A549 (cell line): ENCODE data around the gene GPR18. TPM values are rescaled to one million over a fixed set of nuclear protein-coding genes. Genes with fewer than 3 reads are reported as not detected.

Experiments
- ATAC-seq, 2 experiments: fragments of 200-7000 bp in 1 of 2; fragments of >200 bp in 1 of 2; cut with Nextera tagmentation in 1 of 2; cut with Tn5 transposase in 1 of 2; 3 replicates each; pipeline versions ENCODE4 v1.8.0 to v1.9.1; 2018 to 2020; ENCODE audit warnings: mild to moderate bottlenecking in 1 of 2, moderate library complexity in 1 of 2
- CTCF ChIA-PET: fragments of 300-600 bp; sonication (Branson Sonifier 250); formaldehyde crosslinking; extraction: SDS; loops from one replicate; lab custom pipeline; 2021; ENCODE audit warnings: antibody characterized with exemption, inconsistent platforms; lab: Yijun Ruan, JAX
- POLR2A ChIA-PET: fragments of 350-600 bp; formaldehyde crosslinking; extraction: SDS; loops from one replicate; lab custom pipeline; 2021; ENCODE audit warnings: antibody characterized with exemption, inconsistent platforms; lab: Yijun Ruan, JAX
- DNase-seq, 2 experiments: peaks; one replicate each; pipeline versions ENCODE4 v3.0.0 to v3.0.0-alpha.2; 2011 to 2016; ENCODE audit warnings: low read depth in 1 of 2, low spot score in 1 of 2
- FAIRE-seq: peaks from 2 replicates; lab custom pipeline; 2011; peaks lifted over from hg19 to GRCh38; lab: Jason Lieb, UNC
- H3K27ac ChIP-seq, 2 experiments: fragments of >200 bp; sonication (Bioruptor Twin); formaldehyde crosslinking; 3 replicates each; pipeline ENCODE4 v1.5.1; 2016 to 2017
- H3K4me1 ChIP-seq: fragments of >200 bp; sonication (Bioruptor Twin); formaldehyde crosslinking; 3 replicates; pipeline ENCODE4 v1.6.1; 2016
- H3K4me2 ChIP-seq: fragments of >200 bp; sonication (Bioruptor Twin); formaldehyde crosslinking; 3 replicates; pipeline ENCODE4 v1.6.1; 2016
- H3K4me3 ChIP-seq: fragments of >200 bp; sonication (Bioruptor Twin); formaldehyde crosslinking; 3 replicates; pipeline ENCODE4 v1.5.1; 2016
- H3K9me3 ChIP-seq: fragments of >200 bp; sonication (Bioruptor Twin); formaldehyde crosslinking; 3 replicates; pipeline ENCODE4 v1.6.1; 2016
- BCL3 ChIP-seq: fragments of >200 bp; sonication (Bioruptor Twin); formaldehyde crosslinking; IDR thresholded peaks from 3 replicates; pipeline ENCODE4 v1.6.1; 2016
- FOXS1 ChIP-seq: fragments of 250-450 bp; sonication (Bioruptor Pico); IDR thresholded peaks from 2 replicates; pipeline ENCODE4 v1.5.0; 2020; ENCODE audit warnings: mild to moderate bottlenecking, moderate library complexity
- NFE2L2 ChIP-seq: fragments of 150-350 bp; conservative IDR thresholded peaks from 2 replicates; pipeline ENCODE4 v1.6.1; 2014; ENCODE audit warnings: low read length
- PBX3 ChIP-seq: IDR thresholded peaks from 2 replicates; pipeline ENCODE4 v1.6.1; 2012
- REST ChIP-seq: fragments of 200-600 bp; sonication (generic); IDR thresholded peaks from 2 replicates; pipeline ENCODE4 v1.6.1; 2016; ENCODE audit warnings: antibody characterized with exemption, mild to moderate bottlenecking, moderate library complexity
- WGBS: methylation state at CpG from one replicate; pipeline ENCODE4 v1.1.6; 2017; ENCODE audit errors: missing lambda C conversion rate; 5-methylcytosine and 5-hydroxymethylcytosine counted together
- polyA plus RNA-seq, 4 experiments: library from polyadenylated mRNA; depleted of rRNA in 3 of 4; stranded (reverse); fragments of >200 nt; fragmentation: RNase III in 1 of 4; extraction: RNeasy Plus Mini Kit Qiagen cat#74134 plus additional on column Dnase treatment in 1 of 4; gene quantifications; 2 replicates in 3 of 4; 3 replicates in 1 of 4; pipeline ENCODE4 v1.2.3, GENCODE V29; 2011 to 2017
- small RNA-seq, 6 experiments: library from RNA; depleted of rRNA; stranded (forward); fragments of <200 nt; gene quantifications; one replicate each; pipeline ENCODE3, GENCODE V24; 2012

Gene GPR18
- polyA plus RNA-seq, 2 of the 4 experiments (the other 2 are of a cell fraction), result not detected

- DNase-seq (no peak), FAIRE-seq (no peak), ATAC-seq (no peak)
- TF ChIP-seq REST, result no peak
- no peak for TF ChIP-seq FOXS1 (CRISPR knock-in tag)
- no peak for TF ChIP-seq PBX3
- TF ChIP-seq NFE2L2, result no peak
- no peak for TF ChIP-seq BCL3
- ChIA-PET CTCF (interaction anchor here (0.9 to 3.0 kb wide), 3 partner anchors 29 to 60 kb away, joined by 3 to 8 read pairs (median 3); no protein-coding TSS in a partner anchor), POLR2A (no interaction called here)
- Histone ChIP-seq H3K4me3 (no peak overlapping the region), H3K4me1 (peaks cover 7% of the 10 kb centered on the region), H3K9me3 (no peaks in the 10 kb centered on the region), H3K4me2 (no peak overlapping the region), H3K27ac (no peak overlapping the region)
- WGBS, result 95% methylated on average over 22 of the region's 22 CpGs
These were observed 52.5 kb downstream of the GPR18 start for GRCh38 chr13:99205621-99206220.

Small RNA genes lying within 50 kb of the gene (small RNA-seq; reads per million reads assigned to genes)
- gene RN7SKP9, result 0 reads per million in 6 experiments

Other genes starting within 250 kb of the GPR18 start
- gene UBAC2, start 57.5 kb downstream of the GPR18 start, polyA plus RNA-seq (2011; rRNA removed), result 92.8 and 103 TPM in 2 replicates
- 59.8 to 63.2 TPM (median 61.6 TPM) in 3 replicates for gene UBAC2, start 57.5 kb downstream of the GPR18 start, polyA plus RNA-seq (2017; fragmentation: RNase III; extraction: RNeasy Plus Mini Kit Qiagen cat#74134 plus additional on column Dnase treatment)
- gene GPR183, start 49.0 kb upstream of the GPR18 start, polyA plus RNA-seq (2011; rRNA removed), result not detected in 2 replicates
- not detected in 3 replicates for gene GPR183, start 49.0 kb upstream of the GPR18 start, polyA plus RNA-seq (2017; fragmentation: RNase III; extraction: RNeasy Plus Mini Kit Qiagen cat#74134 plus additional on column Dnase treatment)
- gene TM9SF2, start 243.1 kb upstream of the GPR18 start, polyA plus RNA-seq (2011; rRNA removed), result 88.2 and 114 TPM in 2 replicates
- gene TM9SF2, start 243.1 kb upstream of the GPR18 start, polyA plus RNA-seq (2017; fragmentation: RNase III; extraction: RNeasy Plus Mini Kit Qiagen cat#74134 plus additional on column Dnase treatment), result 52.5 to 61.4 TPM (median 58.8 TPM) in 3 replicates